ENCODE measurements around the gene MAP3K7CL.

MAP3K7CL gene

GRCh38 chr21:29145354-29145782 is 14.9 kb downstream of the MAP3K7CL start:
- H3K4me1 ChIP-seq (ENCODE audit: control insufficient read depth in 1 of 2, insufficient read depth in 2 of 2, low read length in 2 of 2), result no peaks in the 10 kb centered on the region
- H3K4me3 ChIP-seq (ENCODE audit: low read depth, low read length), result no peak overlapping the region
- no peak overlapping the region for H2BK5ac ChIP-seq (ENCODE audit: low read depth, low read length, poor library complexity)
- no peak overlapping the region for H3K9ac ChIP-seq (ENCODE audit: low read length)
- H3K79me1 ChIP-seq (ENCODE audit: low read length), result no peaks in the 10 kb centered on the region
- H3K14ac ChIP-seq (ENCODE audit: low read length), result no peak overlapping the region
- no peak overlapping the region for H4K8ac ChIP-seq (ENCODE audit: low read depth, low read length)
- no peak overlapping the region for H2AK5ac ChIP-seq (ENCODE audit: low read length)
- no peaks in the 10 kb centered on the region for H3K9me3 ChIP-seq (ENCODE audit: insufficient read depth, low read depth, low read length)
- H2AFZ ChIP-seq (ENCODE audit: insufficient read depth, low read length, poor library complexity), result no peak overlapping the region
- no peak overlapping the region for H4K91ac ChIP-seq (ENCODE audit: low read depth, low read length)
- no peak overlapping the region for H4K12ac ChIP-seq (ENCODE audit: low read depth, low read length)
- no peaks in the 10 kb centered on the region for H3K79me2 ChIP-seq (ENCODE audit: control insufficient read depth, insufficient read depth, low read length, poor library complexity)
- H3K36me3 ChIP-seq (ENCODE audit: control insufficient read depth in 1 of 2, insufficient read depth in 2 of 2, low read length in 2 of 2), result no peaks in the 10 kb centered on the region
- no peaks in the 10 kb centered on the region for H3K27me3 ChIP-seq (ENCODE audit: insufficient read depth, low read length)
- no peak overlapping the region for H3K4ac ChIP-seq (ENCODE audit: low read depth, low read length)
- no peak overlapping the region for H2BK12ac ChIP-seq (ENCODE audit: low read length)
- WGBS (ENCODE audit: extremely low coverage, insufficient coverage, insufficient read length), result no CpG with 5 or more reads among the region's 5 CpGs
- no peak overlapping the region for H3K27ac ChIP-seq (ENCODE audit: low read depth, low read length)
- H3K23ac ChIP-seq (ENCODE audit: low read length), result no peak overlapping the region
- peak; percentile 18 to 76 for DNase-seq
- H2BK120ac ChIP-seq (ENCODE audit: insufficient read depth, low read length, poor library complexity), result no peak overlapping the region
- H3K18ac ChIP-seq (ENCODE audit: low read length), result no peak overlapping the region
- no peak overlapping the region for H3K4me2 ChIP-seq (ENCODE audit: low read length)

DNA sequence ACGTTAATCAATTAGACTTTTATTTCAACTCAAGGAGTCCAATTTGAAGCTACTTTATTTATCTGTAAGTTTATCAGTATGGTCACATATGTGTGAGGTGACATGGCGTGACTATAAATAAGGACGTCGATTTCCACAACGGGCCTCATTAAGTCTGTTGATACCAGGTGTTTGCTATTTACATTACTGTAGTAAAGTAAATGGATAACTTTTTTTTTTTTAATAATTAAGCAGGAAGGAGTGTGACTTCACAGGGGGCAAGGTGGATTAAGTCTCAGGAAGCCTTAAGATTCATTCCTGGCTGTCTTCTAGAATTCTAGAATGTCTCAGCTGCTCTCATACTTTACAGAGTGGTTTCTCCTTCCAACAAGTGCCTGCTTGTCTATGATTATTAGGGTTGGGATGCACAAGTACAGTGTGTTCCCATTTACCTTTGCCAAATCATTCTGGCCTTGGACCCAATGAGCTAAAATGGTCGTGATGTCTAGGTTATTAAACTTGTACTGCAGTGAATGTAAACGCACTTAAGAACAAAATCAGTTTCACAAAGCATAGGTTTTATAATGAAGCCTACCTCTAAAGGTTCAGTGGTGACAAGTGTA is 15.5 kb downstream of the MAP3K7CL start:
- H4K91ac ChIP-seq (ENCODE audit: low read depth, low read length), result no peak overlapping the region
- no peak overlapping the region for H3K23ac ChIP-seq (ENCODE audit: low read length)
- H2BK5ac ChIP-seq (ENCODE audit: low read depth, low read length, poor library complexity), result no peak overlapping the region
- H2AFZ ChIP-seq (ENCODE audit: insufficient read depth, low read length, poor library complexity), result no peak overlapping the region
- H3K18ac ChIP-seq (ENCODE audit: low read length), result no peak overlapping the region
- H3K27ac ChIP-seq (ENCODE audit: low read depth, low read length), result no peak overlapping the region
- H3K79me2 ChIP-seq (ENCODE audit: control insufficient read depth, insufficient read depth, low read length, poor library complexity), result no peaks in the 10 kb centered on the region
- H2AK5ac ChIP-seq (ENCODE audit: low read length), result no peak overlapping the region
- H3K36me3 ChIP-seq (ENCODE audit: control insufficient read depth in 1 of 2, insufficient read depth in 2 of 2, low read length in 2 of 2), result no peaks in the 10 kb centered on the region
- DNase-seq, result no peak
- no peaks in the 10 kb centered on the region for H3K9me3 ChIP-seq (ENCODE audit: insufficient read depth, low read depth, low read length)
- no peak overlapping the region for H3K4me3 ChIP-seq (ENCODE audit: low read depth, low read length)
- no peaks in the 10 kb centered on the region for H3K27me3 ChIP-seq (ENCODE audit: insufficient read depth, low read length)
- H2BK12ac ChIP-seq (ENCODE audit: low read length), result no peak overlapping the region
- no peak overlapping the region for H3K9ac ChIP-seq (ENCODE audit: low read length)
- no peaks in the 10 kb centered on the region for H3K4me1 ChIP-seq (ENCODE audit: control insufficient read depth in 1 of 2, insufficient read depth in 2 of 2, low read length in 2 of 2)
- no CpG with 5 or more reads among the region's 7 CpGs for WGBS (ENCODE audit: extremely low coverage, insufficient coverage, insufficient read length)
- no peak overlapping the region for H3K4me2 ChIP-seq (ENCODE audit: low read length)
- no peak overlapping the region for H3K4ac ChIP-seq (ENCODE audit: low read depth, low read length)
- H2BK120ac ChIP-seq (ENCODE audit: insufficient read depth, low read length, poor library complexity), result no peak overlapping the region
- H4K12ac ChIP-seq (ENCODE audit: low read depth, low read length), result no peak overlapping the region
- no peak overlapping the region for H3K14ac ChIP-seq (ENCODE audit: low read length)
- no peaks in the 10 kb centered on the region for H3K79me1 ChIP-seq (ENCODE audit: low read length)
- no peak overlapping the region for H4K8ac ChIP-seq (ENCODE audit: low read depth, low read length)

GRCh38 chr21:29146726-29147125 is 16.3 kb downstream of the MAP3K7CL start:
- no peak overlapping the region for H3K4ac ChIP-seq (ENCODE audit: low read depth, low read length)
- no peak overlapping the region for H2BK5ac ChIP-seq (ENCODE audit: low read depth, low read length, poor library complexity)
- H3K14ac ChIP-seq (ENCODE audit: low read length), result no peak overlapping the region
- H3K4me3 ChIP-seq (ENCODE audit: low read depth, low read length), result no peak overlapping the region
- no peak overlapping the region for H3K23ac ChIP-seq (ENCODE audit: low read length)
- H4K12ac ChIP-seq (ENCODE audit: low read depth, low read length), result no peak overlapping the region
- no peaks in the 10 kb centered on the region for H3K79me1 ChIP-seq (ENCODE audit: low read length)
- H3K4me2 ChIP-seq (ENCODE audit: low read length), result no peak overlapping the region
- H2BK120ac ChIP-seq (ENCODE audit: insufficient read depth, low read length, poor library complexity), result no peak overlapping the region
- H3K18ac ChIP-seq (ENCODE audit: low read length), result no peak overlapping the region
- DNase-seq, result peak in 1 of 2 donors; percentile 66
- H4K8ac ChIP-seq (ENCODE audit: low read depth, low read length), result no peak overlapping the region
- H3K4me1 ChIP-seq (ENCODE audit: control insufficient read depth in 1 of 2, insufficient read depth in 2 of 2, low read length in 2 of 2), result no peaks in the 10 kb centered on the region
- no peak overlapping the region for H3K9ac ChIP-seq (ENCODE audit: low read length)
- no peak overlapping the region for H2BK12ac ChIP-seq (ENCODE audit: low read length)
- H4K91ac ChIP-seq (ENCODE audit: low read depth, low read length), result no peak overlapping the region
- no peaks in the 10 kb centered on the region for H3K36me3 ChIP-seq (ENCODE audit: control insufficient read depth in 1 of 2, insufficient read depth in 2 of 2, low read length in 2 of 2)
- no peaks in the 10 kb centered on the region for H3K79me2 ChIP-seq (ENCODE audit: control insufficient read depth, insufficient read depth, low read length, poor library complexity)
- H3K9me3 ChIP-seq (ENCODE audit: insufficient read depth, low read depth, low read length), result no peaks in the 10 kb centered on the region
- H3K27ac ChIP-seq (ENCODE audit: low read depth, low read length), result no peak overlapping the region
- H3K27me3 ChIP-seq (ENCODE audit: insufficient read depth, low read length), result no peaks in the 10 kb centered on the region
- H2AK5ac ChIP-seq (ENCODE audit: low read length), result no peak overlapping the region
- no CpG with 5 or more reads among the region's 1 CpG for WGBS (ENCODE audit: extremely low coverage, insufficient coverage, insufficient read length)
- no peak overlapping the region for H2AFZ ChIP-seq (ENCODE audit: insufficient read depth, low read length, poor library complexity)

GRCh38 chr21:29148530-29148929 is 18.1 kb downstream of the MAP3K7CL start:
- no peaks in the 10 kb centered on the region for H3K9me3 ChIP-seq (ENCODE audit: insufficient read depth, low read depth, low read length)
- H3K4me3 ChIP-seq (ENCODE audit: low read depth, low read length), result no peak overlapping the region
- no peak overlapping the region for H3K27ac ChIP-seq (ENCODE audit: low read depth, low read length)
- no peak overlapping the region for H3K9ac ChIP-seq (ENCODE audit: low read length)
- no peak overlapping the region for H4K12ac ChIP-seq (ENCODE audit: low read depth, low read length)
- no peaks in the 10 kb centered on the region for H3K4me1 ChIP-seq (ENCODE audit: control insufficient read depth in 1 of 2, insufficient read depth in 2 of 2, low read length in 2 of 2)
- H3K14ac ChIP-seq (ENCODE audit: low read length), result no peak overlapping the region
- no peak overlapping the region for H3K18ac ChIP-seq (ENCODE audit: low read length)
- H3K79me2 ChIP-seq (ENCODE audit: control insufficient read depth, insufficient read depth, low read length, poor library complexity), result no peaks in the 10 kb centered on the region
- no peak overlapping the region for H2BK120ac ChIP-seq (ENCODE audit: insufficient read depth, low read length, poor library complexity)
- no peak overlapping the region for H2AFZ ChIP-seq (ENCODE audit: insufficient read depth, low read length, poor library complexity)
- H2BK12ac ChIP-seq (ENCODE audit: low read length), result no peak overlapping the region
- no peak overlapping the region for H4K8ac ChIP-seq (ENCODE audit: low read depth, low read length)
- no CpG with 5 or more reads among the region's 5 CpGs for WGBS (ENCODE audit: extremely low coverage, insufficient coverage, insufficient read length)
- H4K91ac ChIP-seq (ENCODE audit: low read depth, low read length), result no peak overlapping the region
- no peaks in the 10 kb centered on the region for H3K27me3 ChIP-seq (ENCODE audit: insufficient read depth, low read length)
- H2AK5ac ChIP-seq (ENCODE audit: low read length), result no peak overlapping the region
- no peak overlapping the region for H3K4ac ChIP-seq (ENCODE audit: low read depth, low read length)
- H3K23ac ChIP-seq (ENCODE audit: low read length), result no peak overlapping the region
- H3K79me1 ChIP-seq (ENCODE audit: low read length), result no peaks in the 10 kb centered on the region
- no peak overlapping the region for H2BK5ac ChIP-seq (ENCODE audit: low read depth, low read length, poor library complexity)
- H3K4me2 ChIP-seq (ENCODE audit: low read length), result no peak overlapping the region
- H3K36me3 ChIP-seq (ENCODE audit: control insufficient read depth in 1 of 2, insufficient read depth in 2 of 2, low read length in 2 of 2), result no peaks in the 10 kb centered on the region
- DNase-seq, result no peak

Data from trophoblast cell (in vitro differentiated cells and primary cell).